ENCODE results near the gene NPRL2. TPM values are rescaled to one million over a fixed set of nuclear protein-coding genes. Genes with fewer than 3 reads are reported as not detected.

Gene NPRL2
- total and polyA plus RNA-seq, 2 of the 13 experiments (the other 11 are each of a cell fraction or from before 2014, with no cell fraction given) = 30.6 to 51.4 TPM

DNA sequence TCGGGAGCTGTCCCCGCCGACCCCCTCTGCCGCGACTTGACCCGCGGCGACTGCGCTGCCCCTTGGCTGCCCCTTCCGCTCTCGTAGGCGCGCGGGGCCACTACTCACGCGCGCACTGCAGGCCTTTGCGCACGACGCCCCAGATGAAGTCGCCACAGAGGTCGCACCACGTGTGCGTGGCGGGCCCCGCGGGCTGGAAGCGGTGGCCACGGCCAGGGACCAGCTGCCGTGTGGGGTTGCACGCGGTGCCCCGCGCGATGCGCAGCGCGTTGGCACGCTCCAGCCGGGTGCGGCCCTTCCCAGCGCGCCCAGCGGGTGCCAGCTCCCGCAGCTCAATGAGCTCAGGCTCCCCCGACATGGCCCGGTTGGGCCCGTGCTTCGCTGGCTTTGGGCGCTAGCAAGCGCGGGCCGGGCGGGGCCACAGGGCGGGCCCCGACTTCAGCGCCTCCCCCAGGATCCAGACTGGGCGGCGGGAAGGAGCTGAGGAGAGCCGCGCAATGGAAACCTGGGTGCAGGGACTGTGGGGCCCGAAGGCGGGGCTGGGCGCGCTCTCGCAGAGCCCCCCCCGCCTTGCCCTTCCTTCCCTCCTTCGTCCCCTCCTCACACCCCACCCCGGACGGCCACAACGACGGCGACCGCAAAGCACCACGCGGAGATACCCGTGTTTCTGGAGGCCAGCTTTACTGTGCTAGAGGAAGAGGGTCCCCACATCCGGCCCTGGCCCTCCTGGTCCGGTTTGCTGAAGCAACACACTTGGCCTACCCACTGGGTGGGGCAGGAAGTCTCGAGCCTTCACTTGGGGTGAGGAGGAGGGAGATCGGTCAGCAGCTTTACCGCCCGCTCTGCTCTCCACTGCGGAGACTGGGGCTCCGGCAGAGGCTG, 9.9 kb downstream of the NPRL2 start, which contains the start of gene RASSF1:
Gene RASSF1, minus strand, starts transcription at position 389 of the 882 bp plus-strand sequence. Its CDS starts 31 bp downstream, at position 358.
- no peak within 1 kb of the TSS for H3K4me3 ChIP-seq (replicated peaks in 1 of 3; ENCODE audit: insufficient read depth in 1 of 3, low read depth in 2 of 3, low read length in 3 of 3)
- no TSS peak for BruUV-seq (replicated peaks)
- no peak within 1 kb of the TSS for H3K27ac ChIP-seq (ENCODE audit: extremely low read length, insufficient read depth, low read length)
- H3K79me2 ChIP-seq (ENCODE audit: insufficient read depth, low read length) = peaks cover 12% of the 10 kb centered on the region
- no peaks in the 10 kb centered on the region for H4K20me1 ChIP-seq (ENCODE audit: insufficient read depth, low read length)
- intact Hi-C loops (cut with micrococcal nuclease; ENCODE audit: unreplicated experiment) = loop anchor here (10.0 kb wide), 1 partner anchor 204 kb away; no protein-coding TSS in a partner anchor
- peaks cover 1 to 2% of the 10 kb centered on the region in 2 experiments; a peak in 1 of 5 replicates for H3K27me3 ChIP-seq (ENCODE audit: control insufficient read depth in 1 of 2, insufficient read depth in 2 of 2, low read length in 2 of 2)
- H3K4me2 ChIP-seq (ENCODE audit: low read depth, low read length) = no peak within 1 kb of the TSS
- no peak for ATAC-seq
- H3K4me1 ChIP-seq (ENCODE audit: insufficient read depth, low read length) = peaks cover 57% of the 10 kb centered on the region
- FAIRE-seq = no peak
- DNase-seq (ENCODE audit: low spot score) = no peak
- in situ Hi-C loops (cut with HindIII; ENCODE audit: extremely low pct_ligation_motif_present, low pct_unique_long_range_greater_than_20kb) = loop anchor here (10.0 kb wide), 1 partner anchor 204 kb away; no protein-coding TSS in a partner anchor
- H3K9me3 ChIP-seq (ENCODE audit: low read length) = no peaks in the 10 kb centered on the region
- WGBS (ENCODE audit: low lambda C conversion rate) = 93% methylated on average over 78 of the region's 85 CpGs
- ChIA-PET CTCF (ENCODE audit: low intra/inter-chr PET ratio, low total read pairs) (no interaction called here), POLR2A (no interaction called here)
- TF ChIP-seq, protein P1, sequence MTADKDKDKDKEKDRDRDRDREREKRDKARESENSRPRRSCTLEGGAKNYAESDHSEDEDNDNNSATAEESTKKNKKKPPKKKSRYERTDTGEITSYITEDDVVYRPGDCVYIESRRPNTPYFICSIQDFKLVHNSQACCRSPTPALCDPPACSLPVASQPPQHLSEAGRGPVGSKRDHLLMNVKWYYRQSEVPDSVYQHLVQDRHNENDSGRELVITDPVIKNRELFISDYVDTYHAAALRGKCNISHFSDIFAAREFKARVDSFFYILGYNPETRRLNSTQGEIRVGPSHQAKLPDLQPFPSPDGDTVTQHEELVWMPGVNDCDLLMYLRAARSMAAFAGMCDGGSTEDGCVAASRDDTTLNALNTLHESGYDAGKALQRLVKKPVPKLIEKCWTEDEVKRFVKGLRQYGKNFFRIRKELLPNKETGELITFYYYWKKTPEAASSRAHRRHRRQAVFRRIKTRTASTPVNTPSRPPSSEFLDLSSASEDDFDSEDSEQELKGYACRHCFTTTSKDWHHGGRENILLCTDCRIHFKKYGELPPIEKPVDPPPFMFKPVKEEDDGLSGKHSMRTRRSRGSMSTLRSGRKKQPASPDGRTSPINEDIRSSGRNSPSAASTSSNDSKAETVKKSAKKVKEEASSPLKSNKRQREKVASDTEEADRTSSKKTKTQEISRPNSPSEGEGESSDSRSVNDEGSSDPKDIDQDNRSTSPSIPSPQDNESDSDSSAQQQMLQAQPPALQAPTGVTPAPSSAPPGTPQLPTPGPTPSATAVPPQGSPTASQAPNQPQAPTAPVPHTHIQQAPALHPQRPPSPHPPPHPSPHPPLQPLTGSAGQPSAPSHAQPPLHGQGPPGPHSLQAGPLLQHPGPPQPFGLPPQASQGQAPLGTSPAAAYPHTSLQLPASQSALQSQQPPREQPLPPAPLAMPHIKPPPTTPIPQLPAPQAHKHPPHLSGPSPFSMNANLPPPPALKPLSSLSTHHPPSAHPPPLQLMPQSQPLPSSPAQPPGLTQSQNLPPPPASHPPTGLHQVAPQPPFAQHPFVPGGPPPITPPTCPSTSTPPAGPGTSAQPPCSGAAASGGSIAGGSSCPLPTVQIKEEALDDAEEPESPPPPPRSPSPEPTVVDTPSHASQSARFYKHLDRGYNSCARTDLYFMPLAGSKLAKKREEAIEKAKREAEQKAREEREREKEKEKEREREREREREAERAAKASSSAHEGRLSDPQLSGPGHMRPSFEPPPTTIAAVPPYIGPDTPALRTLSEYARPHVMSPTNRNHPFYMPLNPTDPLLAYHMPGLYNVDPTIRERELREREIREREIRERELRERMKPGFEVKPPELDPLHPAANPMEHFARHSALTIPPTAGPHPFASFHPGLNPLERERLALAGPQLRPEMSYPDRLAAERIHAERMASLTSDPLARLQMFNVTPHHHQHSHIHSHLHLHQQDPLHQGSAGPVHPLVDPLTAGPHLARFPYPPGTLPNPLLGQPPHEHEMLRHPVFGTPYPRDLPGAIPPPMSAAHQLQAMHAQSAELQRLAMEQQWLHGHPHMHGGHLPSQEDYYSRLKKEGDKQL (CRISPR knock-in tag; IDR thresholded peaks at IDR 0.05; ENCODE audit: low read depth) = no peak
- TF ChIP-seq XRCC5 (optimal IDR thresholded peaks at IDR 0.05; ENCODE audit: low read length) (no peak), ETV6 (CRISPR knock-in tag; conservative IDR thresholded peaks at IDR 0.05) (no peak), PTBP1 (IDR thresholded peaks at IDR 0.05; ENCODE audit: low read depth, low read length, poor library complexity, severe bottlenecking) (no peak), SMYD3 (CRISPR knock-in tag; IDR thresholded peaks at IDR 0.05) (no peak)
- H2AFZ ChIP-seq (ENCODE audit: low read length) = no peak within 1 kb of the TSS
- no peak within 1 kb of the TSS for H3K9ac ChIP-seq (ENCODE audit: insufficient read depth, low read depth, low read length)
- H3K36me3 ChIP-seq (replicated peaks in 1 of 2; ENCODE audit: control insufficient read depth in 1 of 2, insufficient read depth in 2 of 2, low read length in 2 of 2) = no peaks in the 10 kb centered on the region

All from HepG2 (cell line).